OCI-LY1 (cell line): Measurements from ENCODE around the gene TPD52L1.
A peak's percentile ranks its signal among the peaks of the same experiment; 100 is the strongest.

ENCODE experiments used
- H2AFZ ChIP-seq: fragments of 200-600 bp; sonication (generic), shearing (Covaris generic); 2 replicates; pipeline ENCODE4 v1.6.0; 2014; ENCODE audit warnings: antibody characterized with exemption, mild to moderate bottlenecking, low read length
- H3F3A ChIP-seq: fragments of 200-600 bp; sonication (generic), shearing (Covaris generic); 2 replicates; pipeline ENCODE4 v1.6.0; 2014; ENCODE audit warnings: mild to moderate bottlenecking, antibody characterized with exemption, low read length, moderate library complexity; ENCODE audit not compliant: insufficient read depth
- H3K27ac ChIP-seq: fragments of 200-600 bp; sonication (generic); 2 replicates; pipeline ENCODE4 v1.5.1; 2014; ENCODE audit warnings: low read length, mixed run types, mild to moderate bottlenecking, low read depth; ENCODE audit not compliant: poor library complexity, severe bottlenecking
- H3K27me3 ChIP-seq: fragments of 200-600 bp; sonication (generic); 2 replicates; pipeline ENCODE4 v1.6.0; 2014; ENCODE audit warnings: antibody characterized with exemption, mild to moderate bottlenecking, low read length, moderate library complexity; ENCODE audit not compliant: insufficient read depth
- H3K36me3 ChIP-seq: fragments of 200-600 bp; sonication (generic); 2 replicates; pipeline ENCODE4 v1.6.1; 2014; ENCODE audit warnings: mild to moderate bottlenecking, antibody characterized with exemption, low read length, moderate library complexity, mixed read lengths; ENCODE audit not compliant: insufficient read depth
- H3K4me1 ChIP-seq: fragments of 200-600 bp; sonication (generic); 2 replicates; pipeline ENCODE4 v1.5.1; 2014; ENCODE audit warnings: mild to moderate bottlenecking, low read length, moderate library complexity; ENCODE audit not compliant: insufficient read depth, severe bottlenecking
- H3K4me2 ChIP-seq: fragments of 200-600 bp; sonication (generic), shearing (Covaris generic); 2 replicates; pipeline ENCODE4 v1.6.1; 2014; ENCODE audit warnings: low read length
- H3K4me3 ChIP-seq: fragments of 200-600 bp; sonication (generic); 2 replicates; pipeline ENCODE4 v1.5.1; 2014; ENCODE audit warnings: low read length, low read depth, mild to moderate bottlenecking, mixed read lengths; ENCODE audit not compliant: poor library complexity, severe bottlenecking
- H3K79me2 ChIP-seq: fragments of 200-600 bp; shearing (Covaris generic); 2 replicates; pipeline ENCODE4 v1.6.1; 2016; ENCODE audit warnings: mixed run types, low read length, mixed read lengths; ENCODE audit not compliant: insufficient read depth
- H3K9ac ChIP-seq: fragments of 200-600 bp; sonication (generic), shearing (Covaris generic); 2 replicates; pipeline ENCODE4 v1.6.1; 2014; ENCODE audit warnings: mild to moderate bottlenecking, low read length, mixed read lengths
- H3K9me2 ChIP-seq: fragments of 200-600 bp; sonication (generic), shearing (Covaris generic); 2 replicates; pipeline ENCODE4 v1.6.1; 2014; ENCODE audit warnings: low read depth, mild to moderate bottlenecking, low read length, mixed read lengths
- H3K9me3 ChIP-seq: fragments of 200-600 bp; shearing (Covaris generic); 2 replicates; pipeline ENCODE4 v1.6.1; 2014; ENCODE audit warnings: low read length, mixed read lengths
- H4K20me1 ChIP-seq: fragments of 200-600 bp; sonication (generic), shearing (Covaris generic); 2 replicates; pipeline ENCODE4 v1.6.0; 2016; ENCODE audit warnings: mild to moderate bottlenecking, low read length; ENCODE audit not compliant: insufficient read depth
- CTCF ChIP-seq: fragments of 200-600 bp; sonication (generic), shearing (Covaris generic); IDR thresholded peaks from 2 replicates; pipeline ENCODE4 v1.5.1; 2017; ENCODE audit warnings: mild to moderate bottlenecking, antibody characterized with exemption, low read length, moderate library complexity, mixed read lengths
- EZH2 ChIP-seq: fragments of 200-600 bp; sonication (generic), shearing (Covaris generic); IDR thresholded peaks from 2 replicates; pipeline ENCODE4 v1.8.0; 2017; ENCODE audit warnings: borderline replicate concordance, mixed run types, mild to moderate bottlenecking, antibody characterized with exemption, low read length, moderate library complexity, mixed read lengths

Gene TPD52L1

GRCh38 chr6:125248136-125248535, 94.6 kb downstream of the TPD52L1 start:
- Histone ChIP-seq H3K79me2 (no peaks in the 10 kb centered on the region), H3F3A (no peaks in the 10 kb centered on the region), H3K4me2 (no peak overlapping the region), H3K4me3 (no peak overlapping the region), H3K9me2 (no peaks in the 10 kb centered on the region), H2AFZ (no peak overlapping the region), H4K20me1 (no peaks in the 10 kb centered on the region), H3K27ac (no peak overlapping the region), H3K9ac (no peak overlapping the region), H3K27me3 (no peaks in the 10 kb centered on the region), H3K9me3 (no peaks in the 10 kb centered on the region), H3K4me1 (peaks cover 4% of the 10 kb centered on the region), H3K36me3 (no peaks in the 10 kb centered on the region)
- TF ChIP-seq CTCF: no peak
- TF ChIP-seq EZH2: no peak

DNA sequence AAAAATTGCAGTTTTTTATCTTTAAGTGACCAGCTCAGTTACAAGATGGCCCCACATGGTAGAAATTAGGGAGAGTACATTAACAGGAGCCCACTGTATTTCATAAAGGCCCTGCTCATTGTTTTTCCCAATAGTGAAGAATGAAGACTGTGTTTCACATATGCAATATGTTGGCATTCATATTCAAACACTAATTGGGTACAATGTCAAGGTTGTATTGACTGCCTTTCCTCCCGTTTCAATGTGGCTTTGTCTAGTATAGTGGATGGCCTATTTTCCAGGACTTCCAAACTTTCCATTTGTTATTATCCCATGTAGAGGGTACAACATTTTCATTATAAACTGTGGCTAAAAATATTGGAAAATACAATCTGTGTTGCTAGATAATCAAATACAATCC, 96.9 kb downstream of the TPD52L1 start:
- no peak for TF ChIP-seq EZH2
- no peak for TF ChIP-seq CTCF

GRCh38 chr6:125251516-125252220, 98.1 kb downstream of the TPD52L1 start:
- Histone ChIP-seq H3K27ac (no peak overlapping the region), H3K9me2 (no peaks in the 10 kb centered on the region), H3K79me2 (no peaks in the 10 kb centered on the region), H3K36me3 (no peaks in the 10 kb centered on the region), H3K9me3 (no peaks in the 10 kb centered on the region), H2AFZ (peak overlapping the region; percentile 65; the same call in 1 of the 2 replicates), H3F3A (no peaks in the 10 kb centered on the region), H4K20me1 (no peaks in the 10 kb centered on the region), H3K4me3 (no peak overlapping the region), H3K27me3 (no peaks in the 10 kb centered on the region), H3K9ac (no peak overlapping the region), H3K4me2 (no peak overlapping the region), H3K4me1 (peaks cover 4% of the 10 kb centered on the region)
- TF ChIP-seq EZH2 (no peak), CTCF (no peak)

More for the DNA sequence above, 96.9 kb downstream of the TPD52L1 start:
- Histone ChIP-seq H3K27ac (no peak overlapping the region), H3K4me1 (peaks cover 4% of the 10 kb centered on the region), H3K4me2 (no peak overlapping the region), H3K4me3 (no peak overlapping the region), H3K36me3 (no peaks in the 10 kb centered on the region), H2AFZ (no peak overlapping the region), H3K27me3 (no peaks in the 10 kb centered on the region), H3K79me2 (no peaks in the 10 kb centered on the region), H3K9me3 (no peaks in the 10 kb centered on the region), H3F3A (no peaks in the 10 kb centered on the region), H3K9me2 (no peaks in the 10 kb centered on the region), H3K9ac (no peak overlapping the region), H4K20me1 (no peaks in the 10 kb centered on the region)
